GM18861 (cell line): Measurements from ENCODE around the gene FAM20A.
"Not testable (repeated sequence)": the region's sequence is repeated elsewhere in the genome, so short reads cannot be mapped to it uniquely, and the experiment has no call there.

Source experiments
- ATAC-seq: cut with Tn5 transposase; IDR thresholded peaks from one replicate; pipeline ENCODE4 v1.9.1; 2021; ENCODE audit not compliant: unreplicated experiment

The FAM20A gene

GRCh38 chr17:68522266-68522665 lies 78.9 kb downstream of the FAM20A start:
- ATAC-seq = no peak

DNA sequence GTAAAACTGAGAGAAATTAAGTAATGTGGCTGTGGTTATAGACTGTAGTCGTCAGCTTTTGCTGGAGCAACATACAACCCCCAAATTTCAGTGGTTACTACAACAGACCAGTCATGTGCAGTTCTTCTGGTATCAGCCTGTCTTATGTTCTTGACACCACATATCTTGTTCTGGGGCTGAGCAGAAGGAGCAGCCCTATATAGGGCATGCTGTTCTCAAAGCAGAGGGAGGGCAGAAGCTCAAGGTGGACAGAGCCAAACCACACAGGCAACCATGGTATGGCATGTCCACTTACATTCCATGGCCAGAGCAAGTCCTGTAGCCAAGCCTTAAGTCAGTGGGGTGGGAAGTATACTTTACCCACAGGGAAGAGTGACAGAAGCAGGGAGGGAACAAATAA lies 81.3 kb downstream of the FAM20A start:
- ATAC-seq = no peak

DNA sequence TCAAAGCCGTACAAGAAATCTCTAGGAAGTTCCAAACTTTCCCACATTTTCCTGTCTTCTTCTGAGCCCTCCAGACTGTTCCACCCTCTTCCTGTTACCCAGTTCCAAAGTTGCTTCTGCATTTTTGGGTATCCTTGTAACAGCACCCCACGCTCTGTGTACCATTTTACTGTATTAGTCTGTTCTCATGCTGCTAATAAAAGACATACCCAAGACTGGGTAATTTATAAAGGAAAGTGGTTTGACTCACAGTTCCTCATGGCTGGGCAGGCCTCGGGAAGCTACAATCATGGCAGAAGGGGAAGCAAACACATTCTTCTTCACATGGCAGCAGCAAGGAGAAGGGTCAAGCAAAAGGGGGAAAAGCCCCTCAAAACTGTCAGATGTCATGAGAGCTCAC lies 82.1 kb downstream of the FAM20A start:
- not testable (repeated sequence) for ATAC-seq

DNA sequence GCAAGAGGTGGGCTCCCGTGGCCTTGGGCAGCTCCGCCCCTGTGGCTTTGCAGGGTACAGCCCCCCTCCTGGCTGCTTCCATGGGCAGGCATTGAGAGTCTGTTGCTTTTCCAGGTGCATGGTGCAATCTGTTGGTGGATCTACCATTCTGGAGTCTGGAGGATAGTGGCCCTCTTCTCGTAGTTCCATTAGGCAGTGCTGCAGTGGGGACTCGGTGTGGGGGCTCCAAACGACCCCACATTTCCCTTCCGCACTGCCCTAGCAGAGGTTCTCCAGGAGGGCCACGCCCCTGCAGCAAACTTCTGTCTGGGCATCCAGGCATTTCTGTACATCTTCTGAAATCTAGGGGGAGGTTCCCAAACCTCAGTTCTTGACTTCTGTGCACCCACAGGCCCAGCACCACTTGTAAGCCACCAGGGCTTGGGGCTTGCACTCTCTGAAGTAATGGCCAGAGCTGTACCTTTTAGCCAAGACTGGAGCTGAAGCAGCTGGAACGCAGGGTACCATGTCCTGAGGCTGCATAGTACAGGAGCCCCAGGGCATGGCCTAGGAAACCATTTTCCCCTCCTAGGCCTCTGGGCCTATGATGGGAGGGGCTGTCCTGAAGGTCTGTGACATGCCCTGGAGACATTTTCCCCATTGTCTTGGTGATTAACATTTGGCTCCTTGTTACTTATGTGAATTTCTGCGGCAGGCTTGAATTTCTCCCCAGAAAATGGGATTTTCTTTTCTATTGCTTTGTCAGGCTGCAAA lies 82.9 kb downstream of the FAM20A start:
- ATAC-seq = no peak

DNA sequence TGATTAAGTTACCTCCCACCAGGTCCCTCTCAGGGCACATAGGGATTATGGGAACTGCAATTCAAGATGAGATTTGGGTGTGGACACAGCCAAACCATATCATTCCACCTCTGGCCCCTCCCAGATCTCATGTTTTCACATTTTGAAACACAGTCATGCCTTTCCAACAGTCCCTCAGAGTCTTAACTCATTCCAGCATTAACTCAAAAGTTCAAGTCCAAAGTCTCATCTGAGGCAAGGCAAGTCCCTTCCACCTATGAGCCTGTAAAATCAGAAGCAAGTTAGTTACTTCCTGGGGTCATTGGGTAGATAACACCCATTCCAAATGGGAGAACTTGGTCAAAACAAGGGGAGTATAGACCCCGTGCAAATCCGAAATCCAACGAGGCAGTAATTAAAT lies 83.6 kb downstream of the FAM20A start:
- ATAC-seq = not testable (repeated sequence)

GRCh38 chr17:68516732-68517131 lies 84.4 kb downstream of the FAM20A start:
- ATAC-seq = no peak

- no peak for ATAC-seq
Measured at GRCh38 chr17:68514831-68515635, 86.1 kb downstream of the FAM20A start.

DNA sequence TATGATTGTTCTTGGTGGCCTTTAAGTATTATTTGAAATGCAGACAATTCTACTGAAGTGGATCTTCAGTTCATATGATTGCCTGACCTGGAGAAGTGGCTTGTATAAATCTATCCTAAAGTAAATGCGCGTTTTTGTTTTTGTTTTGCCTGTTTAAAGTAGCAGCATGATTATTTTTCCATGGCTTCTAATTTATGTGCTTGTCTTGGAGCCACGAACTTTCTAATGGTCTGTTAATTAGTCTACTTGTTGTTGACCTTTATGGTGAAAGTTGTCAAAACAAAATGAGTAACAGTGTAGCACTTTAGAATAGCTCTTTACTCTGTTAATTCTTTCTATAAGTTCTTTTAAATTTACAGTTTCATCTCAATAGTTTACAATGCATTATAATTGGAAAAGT lies 87.2 kb downstream of the FAM20A start:
- no peak for ATAC-seq

DNA sequence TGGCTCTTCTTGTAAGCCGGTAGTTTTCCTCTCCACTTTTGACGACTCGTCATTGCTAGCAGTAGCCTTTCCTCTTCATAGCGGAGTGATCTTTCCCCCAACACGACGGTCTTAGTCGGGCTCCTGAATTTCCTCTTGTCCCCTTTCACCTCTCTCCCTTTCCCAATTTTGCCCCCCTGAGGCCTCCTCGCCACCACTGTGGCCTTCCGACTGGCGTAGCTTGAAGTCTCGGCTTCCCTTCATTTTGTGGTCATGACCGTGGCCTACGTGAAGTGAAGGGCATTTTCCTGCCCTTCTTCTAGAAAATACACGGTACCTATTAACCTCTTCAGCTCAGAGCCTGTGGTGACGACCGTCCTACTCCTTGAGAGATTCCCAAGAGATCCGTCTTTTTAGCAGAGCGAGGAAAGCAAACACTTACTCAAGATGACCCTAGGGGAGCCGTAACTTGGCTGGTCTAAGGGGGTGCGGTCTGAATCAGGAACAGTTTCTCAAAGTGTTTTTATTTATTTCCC lies 88.2 kb downstream of the FAM20A start:
- ATAC-seq = no peak

DNA sequence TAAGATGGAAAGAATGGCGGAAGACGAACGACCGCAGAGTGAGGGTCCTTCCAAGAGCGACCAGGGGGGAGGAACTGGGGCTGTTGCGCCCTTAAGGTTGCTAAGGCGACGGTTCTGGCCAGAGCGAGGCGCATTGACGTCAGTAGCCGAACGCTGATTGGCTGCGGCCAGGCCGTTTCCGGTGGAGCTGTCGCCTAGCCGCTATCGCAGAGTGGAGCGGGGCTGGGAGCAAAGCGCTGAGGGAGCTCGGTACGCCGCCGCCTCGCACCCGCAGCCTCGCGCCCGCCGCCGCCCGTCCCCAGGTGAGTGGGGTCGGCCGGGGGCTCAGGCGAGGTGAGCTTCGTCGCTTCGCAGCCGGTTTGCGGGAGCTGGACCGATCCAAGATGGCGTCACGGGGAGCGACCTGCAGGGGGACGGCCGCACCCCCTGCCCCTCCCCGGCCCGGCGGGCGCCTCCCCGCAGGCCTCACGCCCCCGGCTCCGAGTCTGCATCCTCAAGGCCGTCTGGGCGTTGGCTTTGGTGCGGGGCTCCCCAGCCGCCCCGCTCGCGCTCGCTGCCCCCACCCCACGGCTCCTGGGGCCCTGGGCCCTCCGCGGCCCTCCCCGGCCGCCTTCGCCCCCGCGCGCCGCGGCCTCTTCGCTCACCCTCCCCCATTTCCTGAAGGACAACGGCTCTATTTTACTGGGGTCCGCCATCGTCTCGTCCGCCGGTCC lies 88.8 kb downstream of the FAM20A start, which contains the start of gene PRKAR1A:
Gene PRKAR1A, plus strand, starts transcription at position 184 of the 713 bp plus-strand sequence. CDS start 2,970 bp downstream, outside the sequence.
- peak; percentile 85 for ATAC-seq

DNA sequence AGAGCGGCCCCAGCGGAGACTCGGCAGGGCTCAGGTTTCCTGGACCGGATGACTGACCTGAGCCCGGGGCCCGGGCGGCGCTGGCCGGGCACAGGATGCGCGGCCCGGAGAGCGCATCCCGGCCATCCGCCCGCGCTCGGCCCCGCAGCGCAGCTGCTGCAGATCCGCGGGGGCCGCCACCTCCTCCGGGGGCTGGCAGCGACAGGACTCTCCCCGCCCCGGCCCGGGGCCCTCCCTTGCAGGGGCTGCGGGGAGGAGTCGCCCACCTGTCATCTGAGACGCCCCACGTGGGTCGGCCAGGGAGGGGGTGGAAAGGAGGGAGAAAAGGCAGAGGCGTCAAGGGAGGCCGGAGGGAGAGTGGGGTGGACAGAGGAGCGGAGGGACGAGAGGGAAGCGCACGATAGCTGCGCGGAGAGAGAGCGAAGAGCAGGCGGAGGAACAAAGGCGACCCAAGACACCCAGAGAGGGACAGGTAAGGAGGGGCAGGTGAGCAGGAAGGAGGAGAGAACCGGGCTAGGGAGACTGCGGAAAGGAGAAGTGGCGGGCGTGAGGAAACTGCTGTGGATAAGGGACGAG lies 89.4 kb downstream of the FAM20A start:
- ATAC-seq = peak; percentile 34

DNA sequence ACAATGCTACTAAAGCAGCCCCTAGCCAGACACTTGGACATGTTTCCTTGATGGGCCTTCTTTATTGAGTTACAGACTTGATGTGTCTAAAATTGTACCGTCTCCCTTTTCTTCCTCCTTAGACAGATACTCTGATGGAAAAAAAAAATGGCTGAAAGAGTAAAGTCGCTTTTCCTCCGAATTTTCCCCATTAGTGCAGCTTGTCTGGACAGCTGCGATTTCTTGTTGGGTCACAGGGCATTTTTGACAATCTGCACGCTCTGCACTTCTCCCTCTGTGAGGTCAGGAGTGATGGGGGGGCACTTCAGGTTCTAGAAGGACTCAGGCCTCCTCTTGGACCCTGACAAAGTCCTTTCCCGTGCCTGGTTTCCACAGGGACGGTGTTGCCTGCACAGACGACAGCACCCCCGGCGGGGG lies 89.9 kb downstream of the FAM20A start:
- ATAC-seq = no peak

- no peak for ATAC-seq
Measured at GRCh38 chr17:68509141-68510057, 91.8 kb downstream of the FAM20A start.

GRCh38 chr17:68507576-68507975 lies 93.6 kb downstream of the FAM20A start:
- no peak for ATAC-seq

DNA sequence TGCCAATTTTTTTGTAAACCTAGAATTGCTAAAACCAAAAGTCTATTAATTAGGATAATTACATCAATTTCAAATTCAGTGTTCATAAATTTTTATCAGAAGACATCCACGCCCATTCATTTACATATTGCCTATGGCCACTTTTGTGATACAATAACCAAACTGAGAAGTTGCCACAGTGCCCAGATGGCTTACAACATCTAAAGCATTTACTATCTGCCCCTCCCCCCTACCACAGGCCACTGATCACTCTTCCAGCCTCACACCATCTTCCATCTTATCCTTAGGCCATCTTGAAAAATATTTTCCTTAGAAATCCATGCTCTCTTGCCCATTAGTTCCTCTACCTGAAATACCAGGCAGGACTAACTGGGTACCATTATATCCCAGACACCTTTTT lies 95.2 kb downstream of the FAM20A start:
- ATAC-seq = no peak

DNA sequence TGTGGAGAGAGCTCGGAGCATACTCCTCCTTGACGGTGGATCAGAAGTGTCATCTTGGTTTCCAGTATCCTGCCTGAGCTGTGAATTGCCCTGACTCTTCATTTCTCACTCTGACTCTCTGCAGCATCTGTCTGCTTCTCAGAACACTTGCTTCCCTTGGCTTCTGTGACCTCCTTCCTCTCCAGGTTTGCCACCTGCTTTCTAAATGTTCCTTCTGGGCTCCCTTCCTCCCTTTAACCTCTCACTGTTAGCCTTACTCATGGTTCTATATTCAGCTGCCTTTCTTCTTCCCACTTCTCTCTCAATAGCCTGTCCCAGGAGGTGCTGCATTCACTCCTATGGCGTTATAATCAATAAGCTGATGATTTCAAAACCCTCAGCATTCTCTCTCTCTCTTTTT lies 100.1 kb downstream of the FAM20A start:
- ATAC-seq = no peak

GRCh38 chr17:68499587-68499986 lies 101.6 kb downstream of the FAM20A start:
- ATAC-seq = no peak

- no peak for ATAC-seq
Measured at GRCh38 chr17:68498479-68499326, 102.5 kb downstream of the FAM20A start.

DNA sequence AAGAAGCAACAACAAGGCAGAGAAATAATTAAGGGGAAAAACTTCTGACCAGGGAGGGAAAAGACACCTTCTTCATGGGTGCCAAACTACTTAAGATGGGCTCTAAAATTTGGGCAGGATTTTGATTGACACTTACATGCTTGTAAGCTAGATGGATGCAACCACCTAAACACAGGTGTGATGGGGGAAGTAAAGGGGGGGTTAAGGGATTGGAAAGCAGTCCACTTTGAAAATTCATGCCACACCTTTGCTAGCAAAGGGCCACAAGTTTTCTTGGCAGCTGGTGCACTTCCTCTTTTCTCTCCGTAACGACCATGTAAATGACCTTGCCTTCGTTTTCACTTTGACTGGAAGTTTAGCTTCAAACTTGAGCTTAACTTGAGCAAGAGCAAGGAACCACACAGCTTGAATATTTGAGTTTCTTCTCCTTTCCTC lies 103.3 kb downstream of the FAM20A start:
- peak; percentile 92 for ATAC-seq
